Measurements from ENCODE around the gene AUH.

DNA sequence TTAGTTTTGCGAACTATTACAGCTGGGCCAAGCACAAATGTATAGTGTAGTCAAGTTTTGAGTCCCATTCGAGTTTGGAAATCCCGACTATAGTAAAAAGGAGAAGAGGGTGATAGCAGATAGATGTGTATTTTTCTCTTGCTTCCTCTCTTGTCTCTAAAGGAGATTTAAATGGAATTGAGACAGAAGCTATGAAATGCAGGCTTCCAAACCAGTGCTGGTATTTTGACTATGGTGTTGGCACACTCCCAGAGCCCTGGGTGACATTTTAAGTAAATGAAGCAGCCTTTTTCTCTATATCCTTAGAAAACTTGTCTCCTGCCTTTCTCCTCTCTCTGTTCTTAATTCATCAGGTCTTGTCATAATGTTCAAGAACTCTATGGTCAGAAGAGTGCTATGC, 17.7 kb upstream of the AUH start:
- TF ChIP-seq, protein P1, sequence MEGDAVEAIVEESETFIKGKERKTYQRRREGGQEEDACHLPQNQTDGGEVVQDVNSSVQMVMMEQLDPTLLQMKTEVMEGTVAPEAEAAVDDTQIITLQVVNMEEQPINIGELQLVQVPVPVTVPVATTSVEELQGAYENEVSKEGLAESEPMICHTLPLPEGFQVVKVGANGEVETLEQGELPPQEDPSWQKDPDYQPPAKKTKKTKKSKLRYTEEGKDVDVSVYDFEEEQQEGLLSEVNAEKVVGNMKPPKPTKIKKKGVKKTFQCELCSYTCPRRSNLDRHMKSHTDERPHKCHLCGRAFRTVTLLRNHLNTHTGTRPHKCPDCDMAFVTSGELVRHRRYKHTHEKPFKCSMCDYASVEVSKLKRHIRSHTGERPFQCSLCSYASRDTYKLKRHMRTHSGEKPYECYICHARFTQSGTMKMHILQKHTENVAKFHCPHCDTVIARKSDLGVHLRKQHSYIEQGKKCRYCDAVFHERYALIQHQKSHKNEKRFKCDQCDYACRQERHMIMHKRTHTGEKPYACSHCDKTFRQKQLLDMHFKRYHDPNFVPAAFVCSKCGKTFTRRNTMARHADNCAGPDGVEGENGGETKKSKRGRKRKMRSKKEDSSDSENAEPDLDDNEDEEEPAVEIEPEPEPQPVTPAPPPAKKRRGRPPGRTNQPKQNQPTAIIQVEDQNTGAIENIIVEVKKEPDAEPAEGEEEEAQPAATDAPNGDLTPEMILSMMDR (IDR thresholded peaks at IDR 0.05; ENCODE audit: poor library complexity, severe bottlenecking): no peak
- TF ChIP-seq EZH2 (IDR thresholded peaks at IDR 0.05; ENCODE audit: borderline replicate concordance, insufficient read depth, low read length, poor library complexity, severe bottlenecking) (no peak), EP300 (conservative IDR thresholded peaks at IDR 0.05; ENCODE audit: poor library complexity, severe bottlenecking) (no peak), MXI1 (conservative IDR thresholded peaks at IDR 0.05; ENCODE audit: poor library complexity, severe bottlenecking) (no peak), RAD21 (conservative IDR thresholded peaks at IDR 0.05) (no peak)
